PFSK-1 (cell line): ENCODE data around the gene MAT2A.

Experiments
- POLR2AphosphoS5 ChIP-seq: IDR thresholded peaks from 2 replicates; pipeline ENCODE4 v1.6.1; 2012; ENCODE audit warnings: low read depth, mild to moderate bottlenecking, control low read depth, low read length, moderate library complexity
- REST ChIP-seq, 2 experiments: IDR thresholded peaks; 2 replicates each; pipeline versions ENCODE4 v1.6.1 to v1.8.0; 2011 to 2012; ENCODE audit warnings: low read depth in 2 of 2, low read length in 2 of 2, control low read depth in 1 of 2, inconsistent platforms in 1 of 2, mild to moderate bottlenecking in 1 of 2, moderate library complexity in 1 of 2; ENCODE audit not compliant: insufficient read depth in 1 of 2

- no peak for TF ChIP-seq POLR2AphosphoS5
- no peak for TF ChIP-seq REST (IDR thresholded peaks at IDR 0.05; ENCODE audit: insufficient read depth in 1 of 2, low read depth in 2 of 2, low read length in 2 of 2)
These were observed 51.2 kb downstream of the MAT2A start for GRCh38 chr2:85589982-85590791.
